GM23338 (cell line): ENCODE measurements around the gene RCL1. TPM values are rescaled to one million over a fixed set of nuclear protein-coding genes. Genes with fewer than 3 reads are reported as not detected.

Experiments
- ATAC-seq: fragments of 200-7000 bp; cut with Tn5 transposase; 3 replicates; pipeline ENCODE4 v1.9.1; 2020
- DNase-seq: peaks from one replicate; pipeline ENCODE4 v3.0.0-alpha.2; 2015; ENCODE audit warnings: low spot score
- H2AFZ ChIP-seq: fragments of 200-600 bp; sonication (generic); 2 replicates; pipeline ENCODE4 v1.8.0; 2016; ENCODE audit warnings: antibody characterized with exemption, mild to moderate bottlenecking, moderate library complexity
- H3F3A ChIP-seq: fragments of 200-600 bp; sonication (generic); replicated peaks from 2 replicates; pipeline ENCODE4 v1.8.0; 2017; ENCODE audit warnings: antibody characterized with exemption, mixed run types, low read depth
- H3K27ac ChIP-seq: fragments of 200-600 bp; sonication (generic); 2 replicates; pipeline ENCODE4 v1.6.1; 2016; ENCODE audit warnings: low read depth
- H3K27me3 ChIP-seq: fragments of 200-600 bp; sonication (generic); 2 replicates; pipeline ENCODE4 v1.8.0; 2016; ENCODE audit warnings: mild to moderate bottlenecking, mixed run types, moderate library complexity; ENCODE audit not compliant: insufficient read depth
- H3K36me3 ChIP-seq: fragments of 200-600 bp; sonication (generic); 2 replicates; pipeline ENCODE4 v1.8.0; 2016; ENCODE audit warnings: mild to moderate bottlenecking; ENCODE audit not compliant: insufficient read depth
- H3K4me1 ChIP-seq: fragments of 200-600 bp; sonication (generic); 2 replicates; pipeline ENCODE4 v1.8.0; 2016; ENCODE audit warnings: mild to moderate bottlenecking, moderate library complexity; ENCODE audit not compliant: insufficient read depth
- H3K4me2 ChIP-seq: fragments of 200-600 bp; sonication (generic); 2 replicates; pipeline ENCODE4 v1.7.1; 2017; ENCODE audit warnings: mixed run types
- H3K4me3 ChIP-seq: fragments of 200-600 bp; sonication (generic); 2 replicates; pipeline ENCODE4 v1.6.1; 2016; ENCODE audit warnings: mixed run types
- H3K79me2 ChIP-seq: fragments of 200-600 bp; sonication (generic); replicated peaks from 2 replicates; pipeline ENCODE4 v1.8.0; 2017; ENCODE audit warnings: mild to moderate bottlenecking; ENCODE audit not compliant: insufficient read depth
- H3K9me2 ChIP-seq: fragments of 200-600 bp; sonication (generic); 2 replicates; pipeline ENCODE4 v1.8.0; 2017; ENCODE audit not compliant: insufficient read depth
- H4K20me1 ChIP-seq: fragments of 200-600 bp; sonication (generic); replicated peaks from 2 replicates; pipeline ENCODE4 v1.8.0; 2017; ENCODE audit warnings: mild to moderate bottlenecking; ENCODE audit not compliant: insufficient read depth
- H3K27ac Mint-ChIP-seq: 2 replicates; pipeline ENCODE4 v1.8.0; 2020; ENCODE audit warnings: inconsistent platforms, mild to moderate bottlenecking, moderate library complexity, mixed read lengths
- H3K27me3 Mint-ChIP-seq: 3 replicates; pipeline ENCODE4 v1.8.0; 2022; ENCODE audit warnings: low read depth, mild to moderate bottlenecking, moderate library complexity, mixed read lengths, inconsistent platforms; ENCODE audit not compliant: insufficient read depth, poor library complexity
- H3K36me3 Mint-ChIP-seq: 3 replicates; pipeline ENCODE4 v1.8.0; 2021; ENCODE audit warnings: low read depth, mild to moderate bottlenecking, inconsistent platforms, moderate library complexity, mixed read lengths
- H3K4me1 Mint-ChIP-seq: 3 replicates; pipeline ENCODE4 v1.8.0; 2020; ENCODE audit warnings: mild to moderate bottlenecking, inconsistent platforms, mixed read lengths
- H3K4me3 Mint-ChIP-seq: 3 replicates; pipeline ENCODE4 v1.8.0; 2021; ENCODE audit warnings: moderate library complexity, mild to moderate bottlenecking, inconsistent platforms, mixed read lengths
- H3K9me3 Mint-ChIP-seq: 3 replicates; pipeline ENCODE4 v1.8.0; 2020; ENCODE audit warnings: moderate library complexity, mild to moderate bottlenecking, inconsistent platforms, mixed read lengths
- CREB1 ChIP-seq: fragments of 250-450 bp; sonication (Bioruptor Pico); IDR thresholded peaks from 2 replicates; pipeline ENCODE4 v1.5.0; 2020; ENCODE audit warnings: low read depth, mild to moderate bottlenecking, moderate library complexity
- EZH2 ChIP-seq: fragments of 200-600 bp; sonication (generic); IDR thresholded peaks from one replicate; pipeline ENCODE4 v1.8.0; 2017; ENCODE audit warnings: antibody characterized with exemption, mild to moderate bottlenecking, low read depth; ENCODE audit not compliant: unreplicated experiment
- NANOG ChIP-seq: IDR thresholded peaks from 2 replicates; pipeline ENCODE4 v1.6.1; 2016; ENCODE audit warnings: antibody characterized with exemption, borderline replicate concordance
- ZNF114 ChIP-seq: fragments of 250-450 bp; sonication (Bioruptor Pico); IDR thresholded peaks from 2 replicates; pipeline ENCODE4 v1.5.0; 2020; ENCODE audit warnings: mild to moderate bottlenecking, moderate library complexity
- polyA plus RNA-seq: library from polyadenylated mRNA; unstranded; fragments of >200 nt; fragmentation: Nextera tagmentation; extraction: Ambion mirVana; gene quantifications from 2 replicates; pipeline ENCODE4 v1.2.1, GENCODE V29; 2016
- total RNA-seq: library from RNA; depleted of rRNA; stranded (reverse); fragments of >200 nt; shearing (Covaris generic); gene quantifications from 2 replicates; pipeline ENCODE4 v1.2.3, GENCODE V29; 2014
- TF ChIP-seq, protein P1 (sequence below), 2 experiments: fragments of 200-600 bp in 1 of 2; sonication (generic) in 1 of 2; conservative IDR thresholded peaks; 2 replicates each; pipeline versions ENCODE4 v1.5.1 to v1.6.1; 2016 to 2017; ENCODE audit warnings: antibody characterized with exemption in 2 of 2, low read depth in 2 of 2, mild to moderate bottlenecking in 2 of 2, moderate library complexity in 1 of 2
- TF ChIP-seq, protein P2 (sequence below): IDR thresholded peaks from one replicate; pipeline ENCODE4 v1.6.1; 2018; ENCODE audit warnings: antibody characterized with exemption; ENCODE audit not compliant: unreplicated experiment

RCL1 gene
- total and polyA plus RNA-seq, 2 experiments from 2014 or later: 19.3 to 41.2 TPM

DNA sequence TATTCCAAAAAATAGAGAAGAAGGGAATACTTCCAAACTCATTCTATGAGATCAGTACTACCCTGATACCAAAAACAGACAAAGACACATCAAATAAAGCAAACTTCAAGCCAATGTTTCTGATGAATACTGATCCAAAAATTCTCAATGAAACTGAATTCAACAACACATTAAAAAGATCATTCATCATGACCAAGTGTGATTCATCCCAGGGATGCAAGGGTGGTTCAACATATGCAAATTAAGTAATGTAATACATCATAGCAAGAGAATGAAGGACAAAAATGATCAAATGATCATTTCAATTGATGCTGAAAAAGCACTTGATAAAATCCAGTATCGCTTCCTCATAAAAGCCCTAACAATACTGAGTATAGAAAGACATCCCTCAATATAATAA is 4.9 kb upstream of the RCL1 start:
- Mint-ChIP-seq H3K27me3 (peaks cover 5% of the 10 kb centered on the region), H3K36me3 (no peaks in the 10 kb centered on the region; the same call in 2 of the 3 replicates), H3K4me3 (no peak overlapping the region), H3K27ac (no peak overlapping the region), H3K9me3 (no peaks in the 10 kb centered on the region), H3K4me1 (peaks cover 25% of the 10 kb centered on the region)
- no peak overlapping the region for H3K4me3 ChIP-seq
- no peak for TF ChIP-seq ZNF114 (CRISPR knock-in tag)
- H3K4me2 ChIP-seq: no peak overlapping the region
- no peaks in the 10 kb centered on the region for H4K20me1 ChIP-seq
- H3K9me2 ChIP-seq: 0 out of 2 replicates have a peak, but pooled peaks cover 5% of the 10 kb centered on the region
- H3K27me3 ChIP-seq: no peaks in the 10 kb centered on the region
- no peaks in the 10 kb centered on the region for H3K36me3 ChIP-seq
- H3F3A ChIP-seq: no peaks in the 10 kb centered on the region
- H3K79me2 ChIP-seq: no peaks in the 10 kb centered on the region
- no peak for ATAC-seq
- no peak overlapping the region for H3K27ac ChIP-seq
- no peak for DNase-seq
- H3K4me1 ChIP-seq: peaks cover 6% of the 10 kb centered on the region; the same call in 1 of the 2 replicates
- H2AFZ ChIP-seq: no peak overlapping the region

DNA sequence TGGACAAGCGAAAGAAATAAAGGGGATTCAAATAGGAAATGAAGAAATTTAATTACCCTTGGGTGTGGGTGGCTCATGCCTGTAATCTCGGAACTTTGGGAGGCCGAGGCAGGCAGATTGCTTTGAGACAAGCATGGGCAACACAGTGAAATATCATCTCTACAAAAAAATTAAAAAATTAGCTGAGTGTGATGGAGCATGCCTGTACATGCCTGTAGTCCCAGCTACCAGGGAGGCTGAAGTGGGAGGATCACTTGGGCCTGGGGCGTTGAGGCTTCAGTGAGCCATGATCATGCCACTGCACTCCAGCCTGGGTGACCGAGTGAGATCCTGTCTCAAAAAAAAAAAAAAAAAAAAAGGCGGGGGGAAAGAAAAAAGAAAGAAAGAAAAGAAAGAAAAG is 4.0 kb upstream of the RCL1 start:
- 0 out of 2 replicates have a peak, but pooled peaks cover 3% of the 10 kb centered on the region for H3F3A ChIP-seq
- H3K9me2 ChIP-seq: no peaks in the 10 kb centered on the region
- ATAC-seq (no peak), DNase-seq (no peak)
- no peaks in the 10 kb centered on the region for H3K9me3 Mint-ChIP-seq
- no peak overlapping the region for H3K27ac ChIP-seq
- H3K4me3 ChIP-seq: no peak overlapping the region
- no peak overlapping the region for H3K4me3 Mint-ChIP-seq
- TF ChIP-seq EZH2 (no peak), NANOG (no peak), CREB1 (no peak)
- TF ChIP-seq, protein P1, sequence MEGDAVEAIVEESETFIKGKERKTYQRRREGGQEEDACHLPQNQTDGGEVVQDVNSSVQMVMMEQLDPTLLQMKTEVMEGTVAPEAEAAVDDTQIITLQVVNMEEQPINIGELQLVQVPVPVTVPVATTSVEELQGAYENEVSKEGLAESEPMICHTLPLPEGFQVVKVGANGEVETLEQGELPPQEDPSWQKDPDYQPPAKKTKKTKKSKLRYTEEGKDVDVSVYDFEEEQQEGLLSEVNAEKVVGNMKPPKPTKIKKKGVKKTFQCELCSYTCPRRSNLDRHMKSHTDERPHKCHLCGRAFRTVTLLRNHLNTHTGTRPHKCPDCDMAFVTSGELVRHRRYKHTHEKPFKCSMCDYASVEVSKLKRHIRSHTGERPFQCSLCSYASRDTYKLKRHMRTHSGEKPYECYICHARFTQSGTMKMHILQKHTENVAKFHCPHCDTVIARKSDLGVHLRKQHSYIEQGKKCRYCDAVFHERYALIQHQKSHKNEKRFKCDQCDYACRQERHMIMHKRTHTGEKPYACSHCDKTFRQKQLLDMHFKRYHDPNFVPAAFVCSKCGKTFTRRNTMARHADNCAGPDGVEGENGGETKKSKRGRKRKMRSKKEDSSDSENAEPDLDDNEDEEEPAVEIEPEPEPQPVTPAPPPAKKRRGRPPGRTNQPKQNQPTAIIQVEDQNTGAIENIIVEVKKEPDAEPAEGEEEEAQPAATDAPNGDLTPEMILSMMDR (conservative IDR thresholded peaks at IDR 0.05; ENCODE audit: low read depth in 2 of 2): no peak
- TF ChIP-seq, protein P2, sequence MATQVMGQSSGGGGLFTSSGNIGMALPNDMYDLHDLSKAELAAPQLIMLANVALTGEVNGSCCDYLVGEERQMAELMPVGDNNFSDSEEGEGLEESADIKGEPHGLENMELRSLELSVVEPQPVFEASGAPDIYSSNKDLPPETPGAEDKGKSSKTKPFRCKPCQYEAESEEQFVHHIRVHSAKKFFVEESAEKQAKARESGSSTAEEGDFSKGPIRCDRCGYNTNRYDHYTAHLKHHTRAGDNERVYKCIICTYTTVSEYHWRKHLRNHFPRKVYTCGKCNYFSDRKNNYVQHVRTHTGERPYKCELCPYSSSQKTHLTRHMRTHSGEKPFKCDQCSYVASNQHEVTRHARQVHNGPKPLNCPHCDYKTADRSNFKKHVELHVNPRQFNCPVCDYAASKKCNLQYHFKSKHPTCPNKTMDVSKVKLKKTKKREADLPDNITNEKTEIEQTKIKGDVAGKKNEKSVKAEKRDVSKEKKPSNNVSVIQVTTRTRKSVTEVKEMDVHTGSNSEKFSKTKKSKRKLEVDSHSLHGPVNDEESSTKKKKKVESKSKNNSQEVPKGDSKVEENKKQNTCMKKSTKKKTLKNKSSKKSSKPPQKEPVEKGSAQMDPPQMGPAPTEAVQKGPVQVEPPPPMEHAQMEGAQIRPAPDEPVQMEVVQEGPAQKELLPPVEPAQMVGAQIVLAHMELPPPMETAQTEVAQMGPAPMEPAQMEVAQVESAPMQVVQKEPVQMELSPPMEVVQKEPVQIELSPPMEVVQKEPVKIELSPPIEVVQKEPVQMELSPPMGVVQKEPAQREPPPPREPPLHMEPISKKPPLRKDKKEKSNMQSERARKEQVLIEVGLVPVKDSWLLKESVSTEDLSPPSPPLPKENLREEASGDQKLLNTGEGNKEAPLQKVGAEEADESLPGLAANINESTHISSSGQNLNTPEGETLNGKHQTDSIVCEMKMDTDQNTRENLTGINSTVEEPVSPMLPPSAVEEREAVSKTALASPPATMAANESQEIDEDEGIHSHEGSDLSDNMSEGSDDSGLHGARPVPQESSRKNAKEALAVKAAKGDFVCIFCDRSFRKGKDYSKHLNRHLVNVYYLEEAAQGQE: no peak
- H3K27me3 Mint-ChIP-seq: peaks cover 5% of the 10 kb centered on the region
- H3K4me1 ChIP-seq: peaks cover 8% of the 10 kb centered on the region
- peaks cover 4% of the 10 kb centered on the region for H3K79me2 ChIP-seq
- no peaks in the 10 kb centered on the region for H3K27me3 ChIP-seq
- H2AFZ ChIP-seq: peak overlapping the region; percentile 60; the same call in 1 of the 2 replicates
- no peak overlapping the region for H3K4me2 ChIP-seq
- H4K20me1 ChIP-seq: peaks cover 3% of the 10 kb centered on the region; the same call in 1 of the 2 replicates
- no peaks in the 10 kb centered on the region for H3K36me3 ChIP-seq
- H3K36me3 Mint-ChIP-seq: no peaks in the 10 kb centered on the region; the same call in 2 of the 3 replicates
- no peak overlapping the region for H3K27ac Mint-ChIP-seq
- H3K4me1 Mint-ChIP-seq: peaks cover 25% of the 10 kb centered on the region
